Measurements from ENCODE around the gene USP47. TPM values are rescaled to one million over a fixed set of nuclear protein-coding genes. Genes with fewer than 3 reads are reported as not detected.
"Not testable (repeated sequence)": the region's sequence is repeated elsewhere in the genome, so short reads cannot be mapped to it uniquely, and the experiment has no call there.

USP47 gene
- total and polyA plus RNA-seq, 7 donors, result 10.6 to 105 (median 84.9) TPM

- WGBS, 2 donors, result 85 to 87% methylated on average over 7 of the region's 7 CpGs
- Histone ChIP-seq H3K4me3 (no peak overlapping the region), H3K4me1 (no peaks in the 10 kb centered on the region), H3K36me3 (no peaks in the 10 kb centered on the region), H3K9me3 (no peaks in the 10 kb centered on the region), H3K27me3 (no peaks in the 10 kb centered on the region), H3K27ac (no peak overlapping the region)
- no peak for DNase-seq
- TF ChIP-seq POLR2AphosphoS5 (IDR thresholded peaks at IDR 0.05) (no peak), EP300 (IDR thresholded peaks at IDR 0.05) (no peak), POLR2A (IDR thresholded peaks at IDR 0.05) (no peak), CTCF (IDR thresholded peaks at IDR 0.05) (no peak)
- intact Hi-C loops (cut with DNase I), result no loop called here
Observed at GRCh38 chr11:11827272-11827671, 14.5 kb upstream of the USP47 start.

GRCh38 chr11:11831406-11831805, 10.4 kb upstream of the USP47 start:
- WGBS, 2 donors, result 84 to 86% methylated on average over 7 of the region's 7 CpGs
- H3K27ac ChIP-seq; H3K27me3 ChIP-seq; H3K4me1 ChIP-seq; H3K9me3 ChIP-seq; H3K4me3 ChIP-seq; intact Hi-C loops (cut with DNase I); H3K36me3 ChIP-seq; DNase-seq: not testable (repeated sequence)

DNA sequence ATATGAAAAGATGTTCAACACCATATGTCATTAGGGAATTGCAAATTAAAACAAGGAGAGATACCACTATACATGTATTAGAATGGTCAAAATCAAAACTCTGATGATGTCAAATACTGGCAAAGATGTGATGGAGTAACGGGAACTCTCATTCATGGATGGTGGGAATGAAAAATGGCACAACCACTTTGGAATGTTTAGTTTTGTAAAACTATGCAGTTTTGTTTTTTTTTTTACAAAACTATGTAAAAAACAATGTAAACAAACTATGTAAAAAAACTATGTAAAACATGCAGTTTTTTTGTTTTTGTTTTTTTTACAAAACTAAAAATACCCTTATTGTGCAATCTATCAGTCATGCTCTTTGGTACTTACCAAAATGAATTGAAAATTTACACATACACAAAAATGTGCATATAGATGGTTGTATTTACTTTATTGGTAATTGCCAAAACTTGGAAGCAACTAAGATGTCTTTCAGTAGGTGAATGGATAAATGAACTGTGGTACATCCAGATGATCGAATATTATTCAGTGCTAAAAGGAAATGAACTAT, 5.0 kb upstream of the USP47 start:
- Histone ChIP-seq H3K27me3 (no peaks in the 10 kb centered on the region), H3K27ac (no peak overlapping the region), H3K4me1 (peaks cover 0 to 11% (median 3%) of the 10 kb centered on the region in 4 donors), H3K4me3 (no peak overlapping the region), H3K9me3 (no peaks in the 10 kb centered on the region), H3K36me3 (no peaks in the 10 kb centered on the region)
- TF ChIP-seq POLR2AphosphoS5 (IDR thresholded peaks at IDR 0.05) (no peak), POLR2A (IDR thresholded peaks at IDR 0.05) (no peak)
- no peak for DNase-seq
- intact Hi-C loops (cut with DNase I), result no loop called here
- 93 to 96% methylated on average over 2 of the region's 2 CpGs for WGBS, 2 donors

- Histone ChIP-seq H3K4me3 (no peak overlapping the region), H3K36me3 (no peaks in the 10 kb centered on the region), H3K4me1 (peaks cover 2 to 22% (median 15%) of the 10 kb centered on the region in 4 donors), H3K27ac (no peak overlapping the region), H3K27me3 (no peaks in the 10 kb centered on the region), H3K9me3 (no peaks in the 10 kb centered on the region)
- TF ChIP-seq EP300 (IDR thresholded peaks at IDR 0.05) (no peak), CTCF (IDR thresholded peaks at IDR 0.05) (no peak), POLR2A (IDR thresholded peaks at IDR 0.05) (no peak), POLR2AphosphoS5 (IDR thresholded peaks at IDR 0.05) (no peak)
- intact Hi-C loops (cut with DNase I), result loop anchor here (5.0 kb wide), 2 partner anchors 32 to 907 kb away; no protein-coding TSS in a partner anchor
- DNase-seq, result no peak
Observed at GRCh38 chr11:11839718-11840117, 2.1 kb upstream of the USP47 start.

DNA sequence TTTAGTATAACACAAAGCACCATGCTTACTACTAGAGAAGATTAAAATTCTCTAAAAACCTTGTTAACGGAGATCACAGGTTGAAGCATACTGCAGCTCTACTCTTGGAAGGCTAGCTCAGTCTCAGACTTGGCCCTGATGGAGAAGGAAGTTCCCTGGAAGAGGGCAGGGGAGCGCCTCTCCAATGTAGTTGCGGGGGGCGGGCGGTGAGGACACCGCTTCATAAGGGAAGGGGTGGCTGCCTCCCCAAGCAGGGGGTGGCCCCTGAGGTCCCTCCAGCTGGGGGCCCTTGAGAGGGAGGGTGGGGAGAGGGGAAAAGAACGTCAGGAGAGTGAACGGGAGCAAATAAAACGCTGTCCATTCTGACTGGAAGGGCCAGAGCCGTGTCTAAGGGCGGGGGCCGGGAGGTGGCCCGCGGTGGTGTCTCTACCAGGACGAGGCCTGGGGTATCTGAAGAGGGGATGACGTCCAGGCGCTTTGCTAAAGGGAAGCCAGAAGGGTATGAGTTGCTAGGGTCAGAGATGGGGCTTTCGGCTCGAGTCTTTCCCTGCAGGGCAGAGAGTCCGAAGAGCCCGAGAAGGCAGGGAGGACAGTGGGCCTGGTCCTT, 553 bp upstream of the USP47 start:
- WGBS, 2 donors, result 4 to 5% methylated on average over 21 of the region's 21 CpGs
- intact Hi-C loops (cut with DNase I), result loop anchor here (5.0 kb wide), 2 partner anchors 34 to 909 kb away; no protein-coding TSS in a partner anchor

More for the DNA sequence above, 553 bp upstream of the USP47 start:
- Histone ChIP-seq H3K36me3 (no peaks in the 10 kb centered on the region), H3K9me3 (no peaks in the 10 kb centered on the region), H3K4me3 (peak overlapping the region; percentile 65 to 86 (median 82)), H3K27ac (peak overlapping the region; percentile 94 to 99 (median 98)), H3K4me1 (peaks cover 2 to 37% (median 30%) of the 10 kb centered on the region in 4 donors), H3K27me3 (no peaks in the 10 kb centered on the region)
- DNase-seq, result peak; percentile 75
- TF ChIP-seq POLR2AphosphoS5 (IDR thresholded peaks at IDR 0.05) (peak in 3 of 4 donors; percentile 52 to 61 (median 58)), CTCF (IDR thresholded peaks at IDR 0.05) (peak in 2 of 4 experiments; percentile 65 to 75), POLR2A (IDR thresholded peaks at IDR 0.05) (no peak), EP300 (IDR thresholded peaks at IDR 0.05) (no peak)
